NCI-H524 (cell line): ENCODE data around the gene EGF.
A peak's percentile ranks its signal among the peaks of the same experiment; 100 is the strongest.
"Not testable (repeated sequence)": the region's sequence is repeated elsewhere in the genome, so short reads cannot be mapped to it uniquely, and the experiment has no call there.

Experiments
- DNase-seq, 2 experiments: peaks; one replicate each; lab custom pipeline; 2025; lab: John Stamatoyannopoulos, UW

Gene EGF

GRCh38 chr4:109915385-109916026, 2.8 kb downstream of the EGF start:
- DNase-seq = no peak

GRCh38 chr4:109916027-109916409, 3.3 kb downstream of the EGF start:
- no peak for DNase-seq

GRCh38 chr4:109921384-109921808, 8.7 kb downstream of the EGF start:
- DNase-seq = no peak

GRCh38 chr4:109925396-109925795, 12.7 kb downstream of the EGF start:
- no peak for DNase-seq

GRCh38 chr4:109928327-109929045, 15.8 kb downstream of the EGF start:
- no peak for DNase-seq

GRCh38 chr4:109930464-109930863, 17.8 kb downstream of the EGF start:
- no peak for DNase-seq

GRCh38 chr4:109930872-109931271, 18.2 kb downstream of the EGF start:
- no peak for DNase-seq

GRCh38 chr4:109931318-109931717, 18.6 kb downstream of the EGF start:
- no peak for DNase-seq

GRCh38 chr4:109937352-109937751, 24.7 kb downstream of the EGF start:
- not testable (repeated sequence) for DNase-seq

GRCh38 chr4:109939190-109939589, 26.5 kb downstream of the EGF start:
- DNase-seq = no peak

- DNase-seq = no peak
Measured at GRCh38 chr4:109942292-109942926, 29.7 kb downstream of the EGF start.

GRCh38 chr4:109943745-109944144, 31.1 kb downstream of the EGF start:
- no peak for DNase-seq

GRCh38 chr4:109944591-109944990, 31.9 kb downstream of the EGF start:
- no peak for DNase-seq

- no peak for DNase-seq
Measured at GRCh38 chr4:109945056-109945455, 32.4 kb downstream of the EGF start.

GRCh38 chr4:109946120-109946519, 33.4 kb downstream of the EGF start:
- no peak for DNase-seq

GRCh38 chr4:109947457-109947856, 34.8 kb downstream of the EGF start:
- DNase-seq = no peak

GRCh38 chr4:109947918-109948317, 35.2 kb downstream of the EGF start:
- no peak for DNase-seq

GRCh38 chr4:109949099-109949718, 36.5 kb downstream of the EGF start:
- not testable (repeated sequence) for DNase-seq

GRCh38 chr4:109952612-109953011, 39.9 kb downstream of the EGF start:
- DNase-seq = no peak

- no peak for DNase-seq
Measured at GRCh38 chr4:109953556-109953955, 40.9 kb downstream of the EGF start.

GRCh38 chr4:109955146-109955545, 42.5 kb downstream of the EGF start:
- DNase-seq = peak in 1 of 2 experiments; percentile 1

GRCh38 chr4:109957227-109957626, 44.5 kb downstream of the EGF start:
- DNase-seq = no peak

- DNase-seq = no peak
Measured at GRCh38 chr4:109959195-109959594, 46.5 kb downstream of the EGF start.
